Measurements from ENCODE around the gene KDM4C. TPM values are rescaled to one million over a fixed set of nuclear protein-coding genes. Genes with fewer than 3 reads are reported as not detected.

Gene KDM4C
- total RNA-seq, 1 donor from 2014 or later: 48.4 TPM

GRCh38 chr9:7154003-7154619, 396.3 kb downstream of the KDM4C start:
- intact Hi-C loops (cut with micrococcal nuclease): no loop called here

DNA sequence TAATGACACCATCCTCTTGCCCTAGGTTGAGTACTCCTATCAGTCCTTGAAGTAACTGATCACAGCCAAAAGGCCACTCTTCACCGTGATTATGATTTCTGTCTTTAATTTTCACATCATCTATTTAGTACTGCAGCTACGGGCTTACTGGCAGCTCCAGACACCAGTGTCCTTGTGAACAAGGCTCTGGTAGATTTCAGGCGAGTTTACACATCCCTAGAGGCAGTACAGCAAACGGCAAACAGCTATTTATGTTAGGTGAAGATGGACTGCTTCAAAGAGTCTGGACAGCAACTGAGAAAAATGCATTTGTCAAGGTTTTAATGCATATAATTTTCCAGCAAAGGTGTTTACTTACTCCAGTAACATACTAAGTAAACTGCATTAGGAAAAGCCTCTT, 396.9 kb downstream of the KDM4C start:
- intact Hi-C loops (cut with micrococcal nuclease): no loop called here

DNA sequence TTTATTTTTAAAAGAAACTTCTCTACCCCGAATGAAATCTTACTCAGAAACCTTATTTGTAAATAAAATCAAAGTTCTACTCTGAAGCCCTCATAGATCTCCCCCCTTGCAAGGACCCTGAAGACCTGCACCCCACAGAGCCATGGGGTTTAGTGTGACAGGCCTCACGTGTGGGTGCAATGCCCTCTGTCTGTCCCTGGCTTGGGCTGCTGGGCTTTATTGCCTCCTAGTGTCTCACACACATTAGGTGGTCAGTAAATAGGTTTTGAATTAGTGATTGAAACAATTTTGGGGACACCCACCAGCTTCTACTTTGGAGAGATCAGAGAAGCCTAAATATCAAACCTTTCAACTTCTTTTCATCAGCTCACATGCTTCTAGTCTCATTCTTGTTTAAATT, 403.7 kb downstream of the KDM4C start:
- intact Hi-C loops (cut with micrococcal nuclease): no loop called here

DNA sequence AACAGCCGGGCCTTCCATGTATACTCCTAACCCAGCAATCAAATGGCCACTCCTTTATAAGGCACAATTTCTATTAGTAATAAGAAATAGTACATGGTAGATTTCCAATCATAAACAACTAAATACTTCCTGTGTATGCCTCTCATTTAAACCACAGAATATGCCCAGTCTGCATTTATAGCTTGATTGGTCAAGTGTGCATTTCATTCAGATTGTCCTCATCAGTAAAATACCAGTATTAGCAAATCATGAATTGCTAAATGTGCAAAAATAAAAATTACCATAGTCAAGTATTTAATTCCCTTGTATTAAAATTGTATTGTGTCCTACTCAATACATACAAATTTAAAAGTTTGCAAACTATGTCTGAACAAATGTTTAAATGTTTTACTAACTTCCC, 406.2 kb downstream of the KDM4C start:
- intact Hi-C loops (cut with micrococcal nuclease): no loop called here

DNA sequence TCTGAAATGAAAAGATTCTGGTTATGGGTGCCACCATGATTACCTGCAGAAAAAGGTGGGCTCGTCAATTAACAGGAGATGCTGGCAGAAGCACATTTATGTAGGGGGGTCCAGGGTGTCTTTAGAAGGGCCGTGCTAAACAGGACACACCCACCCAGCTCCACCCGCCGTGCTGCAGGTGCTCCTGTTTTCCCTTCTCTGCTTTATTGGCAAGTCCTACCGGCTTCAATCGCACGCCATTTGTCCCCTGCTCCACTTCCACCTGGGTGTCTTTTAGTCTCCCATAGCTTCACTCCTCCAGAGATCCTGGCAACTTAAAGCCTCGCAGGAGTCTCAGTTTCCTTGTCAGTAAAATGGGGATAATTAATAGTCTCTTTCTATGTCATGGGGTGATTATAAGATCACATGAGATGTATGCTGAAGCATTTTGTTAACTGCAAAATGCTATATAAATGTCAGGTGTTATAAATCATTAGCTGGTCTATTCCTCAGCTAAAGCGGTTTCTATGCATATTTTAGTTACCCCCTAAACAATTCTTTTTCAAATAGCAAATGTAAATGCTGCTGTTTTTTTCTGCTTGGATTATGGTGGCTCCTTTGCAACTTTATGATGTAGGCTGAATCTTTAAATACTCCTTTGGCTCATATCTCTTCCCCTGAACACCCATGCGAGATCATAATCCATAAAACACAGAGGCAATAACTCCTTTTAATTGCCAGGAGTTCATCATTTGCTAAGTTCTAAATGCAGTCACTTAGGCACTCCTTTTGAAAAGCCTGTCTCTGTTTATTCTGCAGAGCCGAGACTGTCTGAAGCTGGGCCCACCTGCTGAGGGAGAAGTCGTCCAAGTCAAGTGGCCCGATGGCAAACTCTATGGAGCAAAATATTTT, 406.9 kb downstream of the KDM4C start:
- intact Hi-C loops (cut with micrococcal nuclease): no loop called here

DNA sequence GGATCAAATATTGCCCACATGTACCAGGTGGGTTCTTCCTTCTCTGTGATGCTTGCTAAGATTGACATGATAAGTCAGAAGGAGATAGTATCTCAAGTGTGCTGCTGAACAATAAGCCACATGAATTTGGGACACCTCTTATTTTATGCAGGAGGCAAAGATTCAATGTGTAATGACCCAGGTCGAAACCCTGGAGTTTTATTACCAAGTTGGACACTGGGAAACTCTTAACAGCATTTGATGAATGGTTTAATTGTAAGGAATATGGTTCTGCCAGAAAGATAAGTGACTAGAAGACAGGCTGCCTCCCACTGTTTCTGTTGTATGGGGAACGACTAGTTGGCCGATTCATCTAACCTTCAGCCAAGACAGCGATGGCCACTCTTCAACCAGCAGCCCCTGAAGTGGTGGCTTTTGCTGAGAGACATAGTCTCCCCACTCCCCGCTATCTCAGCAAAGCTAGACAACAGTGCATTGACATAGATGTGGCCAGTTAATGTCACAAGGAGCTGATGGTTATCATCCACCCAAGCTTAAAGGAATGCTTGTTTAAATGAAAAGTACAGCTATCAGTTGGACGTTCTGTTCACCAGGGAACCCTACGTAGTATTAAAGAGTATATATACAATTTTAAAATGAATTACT, 407.7 kb downstream of the KDM4C start:
- intact Hi-C loops (cut with micrococcal nuclease): no loop called here

GRCh38 chr9:7166074-7166473, 408.3 kb downstream of the KDM4C start:
- intact Hi-C loops (cut with micrococcal nuclease): no loop called here

GRCh38 chr9:7169717-7170389, 412.1 kb downstream of the KDM4C start:
- intact Hi-C loops (cut with micrococcal nuclease): no loop called here

GRCh38 chr9:7171396-7172153, 413.8 kb downstream of the KDM4C start:
- intact Hi-C loops (cut with micrococcal nuclease): no loop called here

- intact Hi-C loops (cut with micrococcal nuclease): no loop called here
Observed at GRCh38 chr9:7172154-7173115, 414.7 kb downstream of the KDM4C start.

- intact Hi-C loops (cut with micrococcal nuclease): no loop called here
Observed at GRCh38 chr9:7173139-7173538, 415.4 kb downstream of the KDM4C start.

DNA sequence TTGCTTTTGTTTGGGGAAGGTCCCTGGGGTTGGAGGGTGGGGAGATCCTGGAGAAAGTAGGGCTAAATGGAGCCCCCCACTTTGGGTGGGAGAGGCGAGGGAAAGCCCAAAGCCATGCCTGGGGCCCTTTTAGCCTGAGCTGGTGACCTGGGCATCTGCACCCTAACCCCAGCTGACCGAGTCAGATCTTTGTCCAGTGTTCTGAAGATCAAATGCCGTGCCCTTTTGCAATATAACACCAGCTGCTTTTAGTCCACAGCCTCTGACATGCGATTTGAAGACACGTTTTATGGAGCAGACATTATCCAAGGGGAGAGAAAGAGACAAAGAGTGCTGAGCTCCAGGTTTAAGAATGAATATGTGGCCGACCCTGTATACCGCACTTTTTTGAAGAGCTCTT, 416.5 kb downstream of the KDM4C start:
- intact Hi-C loops (cut with micrococcal nuclease): no loop called here

- intact Hi-C loops (cut with micrococcal nuclease): no loop called here
Observed at GRCh38 chr9:7174884-7175283, 417.1 kb downstream of the KDM4C start.

DNA sequence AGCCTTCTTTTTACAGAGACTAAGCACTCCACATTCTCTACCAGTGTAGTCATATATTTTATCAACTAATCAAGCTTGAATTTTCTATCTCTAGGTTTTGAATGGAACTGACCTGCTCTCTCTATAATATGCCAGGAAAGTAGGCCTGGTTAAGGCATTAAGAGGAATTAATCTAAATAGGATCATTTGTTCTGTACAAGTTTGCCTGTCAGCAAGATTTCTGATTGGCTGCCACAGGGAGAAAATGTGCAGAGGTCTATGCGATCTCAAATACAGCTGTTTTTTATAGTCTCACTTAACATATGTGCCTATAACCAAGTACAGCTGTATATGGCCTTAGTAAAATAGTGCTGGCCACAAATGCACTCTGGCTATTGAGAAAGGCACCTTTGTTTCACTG, 418.8 kb downstream of the KDM4C start:
- intact Hi-C loops (cut with micrococcal nuclease): no loop called here

- intact Hi-C loops (cut with micrococcal nuclease): no loop called here
Observed at GRCh38 chr9:7177383-7177782, 419.6 kb downstream of the KDM4C start.

- intact Hi-C loops (cut with micrococcal nuclease): no loop called here
Observed at GRCh38 chr9:7178729-7179128, 421.0 kb downstream of the KDM4C start.

DNA sequence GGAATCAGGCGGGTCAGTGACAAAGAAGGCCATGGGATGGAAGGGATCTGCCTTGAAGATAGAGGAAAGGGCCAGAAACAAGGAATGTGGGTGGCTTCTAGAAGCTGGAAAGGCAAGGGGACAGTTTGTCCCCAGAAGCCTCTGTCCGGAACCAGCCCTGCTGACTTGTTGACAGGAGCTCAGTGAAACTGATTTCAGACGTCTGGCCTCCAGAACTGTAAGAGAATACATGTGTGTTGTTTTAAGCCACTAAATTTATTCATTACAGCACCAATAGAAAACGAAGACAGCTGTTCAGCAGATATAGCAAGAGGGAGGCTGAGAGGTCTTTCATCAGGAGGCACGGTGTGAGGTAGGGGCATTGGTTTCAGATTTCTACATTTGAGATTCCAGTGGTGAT, 422.5 kb downstream of the KDM4C start:
- intact Hi-C loops (cut with micrococcal nuclease): loop anchor here (10.0 kb wide), 1 partner anchor 355 kb away; no protein-coding TSS in a partner anchor

- intact Hi-C loops (cut with micrococcal nuclease): loop anchor here (10.0 kb wide), 1 partner anchor 358 kb away; no protein-coding TSS in a partner anchor
Observed at GRCh38 chr9:7183139-7183538, 425.4 kb downstream of the KDM4C start.

DNA sequence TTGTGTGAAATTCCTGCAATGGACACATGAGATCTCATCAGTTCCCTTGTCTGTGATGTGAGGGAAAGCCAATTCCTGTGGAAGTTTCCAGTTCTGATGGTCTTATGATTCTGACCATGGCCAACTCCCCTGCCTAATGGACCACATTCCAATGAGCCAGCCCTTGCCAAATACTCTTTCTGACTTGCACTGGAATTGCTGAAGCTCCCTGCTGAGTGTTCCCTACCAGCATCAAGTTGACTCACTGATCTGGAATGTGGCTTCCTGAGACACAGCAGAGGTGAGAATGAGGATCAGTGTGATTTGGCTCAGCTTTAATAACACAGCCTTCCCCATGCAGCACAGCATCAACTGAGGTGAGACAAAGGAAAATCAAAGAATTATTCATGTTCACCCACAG, 427.8 kb downstream of the KDM4C start:
- intact Hi-C loops (cut with micrococcal nuclease): loop anchor here (1.0 to 10.0 kb wide), 2 partner anchors 133 to 361 kb away; no protein-coding TSS in a partner anchor

DNA sequence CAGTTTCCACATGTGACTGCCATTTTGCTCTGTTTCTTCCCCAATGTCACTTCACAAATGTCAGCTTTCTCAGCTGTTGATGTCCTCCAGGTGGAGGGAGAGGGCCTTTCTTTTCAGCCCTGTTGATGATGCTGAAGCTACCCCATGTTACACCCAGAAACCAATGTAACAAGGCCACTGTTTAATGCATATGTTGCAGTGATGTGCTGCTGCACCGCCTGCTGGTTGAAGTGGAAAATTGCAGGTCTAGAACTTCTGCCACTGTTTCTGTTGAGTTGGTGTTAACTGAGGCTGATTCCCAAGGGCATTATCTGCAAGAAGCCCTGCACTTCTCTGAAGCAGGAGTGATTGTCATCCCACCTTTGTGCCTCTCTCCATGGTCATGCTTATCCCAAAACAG, 428.4 kb downstream of the KDM4C start:
- intact Hi-C loops (cut with micrococcal nuclease): loop anchor here (1.0 to 10.0 kb wide), 2 partner anchors 134 to 361 kb away; no protein-coding TSS in a partner anchor
